HepG2 (cell line): ENCODE measurements around the gene BTBD17. TPM values are rescaled to one million over a fixed set of nuclear protein-coding genes. Genes with fewer than 3 reads are reported as not detected.

Experiments used
- ATF7-NPFF ChIP-seq: sonication (generic); formaldehyde crosslinking; IDR thresholded peaks from 2 replicates; pipeline ENCODE4 v1.8.1; 2023; ENCODE audit warnings: mild to moderate bottlenecking, low read depth, missing genetic modification reagents, moderate library complexity
- BRD4 ChIP-seq: sonication (generic); formaldehyde crosslinking; IDR thresholded peaks from 2 replicates; pipeline ENCODE4 v1.4.0; 2020; ENCODE audit warnings: missing genetic modification reagents
- ESRRA ChIP-seq: sonication (generic); formaldehyde crosslinking; IDR thresholded peaks from 2 replicates; pipeline ENCODE4 v1.5.1; 2020; ENCODE audit warnings: mild to moderate bottlenecking, low read depth, missing genetic modification reagents
- ETV5 ChIP-seq: IDR thresholded peaks from 2 replicates; pipeline ENCODE4 v1.6.1; 2018; ENCODE audit warnings: missing biosample characterization, missing genetic modification reagents, inconsistent platforms, borderline replicate concordance
- GTF3A ChIP-seq: sonication (generic); formaldehyde crosslinking; conservative IDR thresholded peaks from 2 replicates; pipeline ENCODE4 v1.4.0; 2020; ENCODE audit warnings: mild to moderate bottlenecking, missing genetic modification reagents
- HMGA1 ChIP-seq: sonication (generic); formaldehyde crosslinking; conservative IDR thresholded peaks from 2 replicates; pipeline ENCODE4 v1.4.0; 2020; ENCODE audit warnings: missing genetic modification reagents
- JDP2 ChIP-seq: sonication (generic); formaldehyde crosslinking; IDR thresholded peaks from 2 replicates; pipeline ENCODE4 v1.8.1; 2022; ENCODE audit warnings: missing genetic modification reagents, borderline replicate concordance
- MIER3 ChIP-seq: IDR thresholded peaks from 2 replicates; pipeline ENCODE4 v1.6.1; 2016; ENCODE audit warnings: missing compliant biosample characterization, borderline replicate concordance
- MIXL1 ChIP-seq: IDR thresholded peaks from 2 replicates; pipeline ENCODE4 v1.6.1; 2016
- MLLT10 ChIP-seq: sonication (generic); formaldehyde crosslinking; IDR thresholded peaks from 2 replicates; pipeline ENCODE4 v1.4.0; 2020; ENCODE audit warnings: missing genetic modification reagents
- NR1H2 ChIP-seq: sonication (generic); formaldehyde crosslinking; IDR thresholded peaks from 2 replicates; pipeline ENCODE4 v1.8.1; 2022; ENCODE audit warnings: low read depth, missing genetic modification reagents, borderline replicate concordance
- PBX3 ChIP-seq: sonication (generic); formaldehyde crosslinking; IDR thresholded peaks from 2 replicates; pipeline ENCODE4 v1.8.1; 2023; ENCODE audit warnings: missing genetic modification reagents, inconsistent platforms, borderline replicate concordance
- SIX1 ChIP-seq: sonication (generic); formaldehyde crosslinking; IDR thresholded peaks from 2 replicates; pipeline ENCODE4 v1.4.0; 2020; ENCODE audit warnings: missing genetic modification reagents, borderline replicate concordance
- SMAD3 ChIP-seq: sonication (generic); formaldehyde crosslinking; IDR thresholded peaks from 2 replicates; pipeline ENCODE4 v1.4.0; 2020; ENCODE audit warnings: missing genetic modification reagents
- THAP8 ChIP-seq: sonication (generic); formaldehyde crosslinking; IDR thresholded peaks from 2 replicates; pipeline ENCODE4 v1.5.1; 2020; ENCODE audit warnings: missing genetic modification reagents, mild to moderate bottlenecking, borderline replicate concordance
- ZFYVE20 ChIP-seq: sonication (generic); formaldehyde crosslinking; IDR thresholded peaks from 2 replicates; pipeline ENCODE4 v1.8.0; 2023; ENCODE audit warnings: low read depth, mild to moderate bottlenecking, moderate library complexity, missing genetic modification reagents, borderline replicate concordance
- ZNF12 ChIP-seq: sonication (generic); formaldehyde crosslinking; IDR thresholded peaks from 2 replicates; pipeline ENCODE4 v1.5.0; 2020; ENCODE audit warnings: missing genetic modification reagents
- ZNF251 ChIP-seq: sonication (generic); formaldehyde crosslinking; IDR thresholded peaks from 2 replicates; pipeline ENCODE4 v1.9.0; 2021; ENCODE audit warnings: mild to moderate bottlenecking, missing genetic modification reagents
- ZNF510 ChIP-seq: sonication (generic); formaldehyde crosslinking; IDR thresholded peaks from 2 replicates; pipeline ENCODE4 v1.4.0; 2020; ENCODE audit warnings: low read depth, mild to moderate bottlenecking, missing genetic modification reagents
- ZNF546 ChIP-seq: sonication (generic); formaldehyde crosslinking; conservative IDR thresholded peaks from 2 replicates; pipeline ENCODE4 v1.8.1; 2023; ENCODE audit warnings: mild to moderate bottlenecking, missing genetic modification reagents
- ZNF792 ChIP-seq: IDR thresholded peaks from 2 replicates; pipeline ENCODE4 v1.6.1; 2016
- ZSCAN21 ChIP-seq: sonication (generic); formaldehyde crosslinking; IDR thresholded peaks from 2 replicates; pipeline ENCODE4 v1.8.0; 2022; ENCODE audit warnings: mild to moderate bottlenecking, missing genetic modification reagents, moderate library complexity, borderline replicate concordance
- polyA plus RNA-seq, 8 experiments: library from polyadenylated mRNA; depleted of rRNA in 3 of 8; stranded (reverse) in 7 of 8; unstranded in 1 of 8; fragments of >200 nt; fragmentation: Illumina TruSeq in 4 of 8; extraction: Trizol in 4 of 8; gene quantifications; 2 replicates each; pipeline versions ENCODE4 v1.2.1 to v1.2.3, GENCODE V29; 2011 to 2016; ENCODE audit warnings: low read depth in 4 of 8, missing spikeins in 1 of 8, mixed read lengths in 1 of 8; ENCODE audit not compliant: insufficient read depth in 1 of 8
- total RNA-seq, 5 experiments: library from RNA; depleted of rRNA; stranded (reverse); fragments of >200 nt; fragmentation: Illumina TruSeq; extraction: Trizol; gene quantifications; 2 replicates each; pipeline ENCODE4 v1.2.3, GENCODE V29; 2016; ENCODE audit warnings: low read depth in 1 of 5
- TF ChIP-seq, protein P1 (sequence below): sonication (generic); formaldehyde crosslinking; IDR thresholded peaks from 2 replicates; pipeline ENCODE4 v1.5.0; 2020; ENCODE audit warnings: missing genetic modification reagents
- TF ChIP-seq, protein P2 (sequence below): sonication (generic); formaldehyde crosslinking; conservative IDR thresholded peaks from 2 replicates; pipeline ENCODE4 v1.5.0; 2020; ENCODE audit warnings: missing genetic modification reagents
- TF ChIP-seq, protein P3 (sequence below): sonication (generic); formaldehyde crosslinking; IDR thresholded peaks from 2 replicates; pipeline ENCODE4 v1.8.1; 2023; ENCODE audit warnings: mild to moderate bottlenecking, missing genetic modification reagents
- TF ChIP-seq, protein P4 (sequence below): sonication (generic); formaldehyde crosslinking; IDR thresholded peaks from 2 replicates; pipeline ENCODE4 v1.4.0; 2020; ENCODE audit warnings: mild to moderate bottlenecking, missing genetic modification reagents

Gene BTBD17
- total and polyA plus RNA-seq, 2 of the 13 experiments (the other 11 are each of a cell fraction or from before 2014, with no cell fraction given) = not detected

GRCh38 chr17:74354123-74354522 is 7.5 kb downstream of the BTBD17 start (continued):
- no peak for TF ChIP-seq PBX3
- no peak for TF ChIP-seq ZNF251 (CRISPR knock-in tag)
- 0 out of 2 replicates have a peak, but pooled peaks have one; percentile 26 for TF ChIP-seq SMAD3 (CRISPR knock-in tag)
- no peak for TF ChIP-seq SIX1 (CRISPR knock-in tag)
- no peak for TF ChIP-seq ZSCAN21 (CRISPR knock-in tag)
- TF ChIP-seq, protein P1, sequence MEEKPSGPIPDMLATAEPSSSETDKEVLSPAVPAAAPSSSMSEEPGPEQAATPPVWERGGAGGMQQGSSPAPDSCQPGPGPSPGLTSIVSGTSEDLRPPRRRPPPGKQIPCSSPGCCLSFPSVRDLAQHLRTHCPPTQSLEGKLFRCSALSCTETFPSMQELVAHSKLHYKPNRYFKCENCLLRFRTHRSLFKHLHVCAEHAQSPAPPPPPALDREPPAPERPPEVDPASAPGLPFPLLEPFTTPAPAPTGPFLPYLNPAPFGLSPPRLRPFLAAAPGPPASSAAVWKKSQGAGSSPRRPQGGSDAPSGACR (CRISPR knock-in tag) = no peak
- TF ChIP-seq, protein P2, sequence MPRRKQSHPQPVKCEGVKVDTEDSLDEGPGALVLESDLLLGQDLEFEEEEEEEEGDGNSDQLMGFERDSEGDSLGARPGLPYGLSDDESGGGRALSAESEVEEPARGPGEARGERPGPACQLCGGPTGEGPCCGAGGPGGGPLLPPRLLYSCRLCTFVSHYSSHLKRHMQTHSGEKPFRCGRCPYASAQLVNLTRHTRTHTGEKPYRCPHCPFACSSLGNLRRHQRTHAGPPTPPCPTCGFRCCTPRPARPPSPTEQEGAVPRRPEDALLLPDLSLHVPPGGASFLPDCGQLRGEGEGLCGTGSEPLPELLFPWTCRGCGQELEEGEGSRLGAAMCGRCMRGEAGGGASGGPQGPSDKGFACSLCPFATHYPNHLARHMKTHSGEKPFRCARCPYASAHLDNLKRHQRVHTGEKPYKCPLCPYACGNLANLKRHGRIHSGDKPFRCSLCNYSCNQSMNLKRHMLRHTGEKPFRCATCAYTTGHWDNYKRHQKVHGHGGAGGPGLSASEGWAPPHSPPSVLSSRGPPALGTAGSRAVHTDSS (CRISPR knock-in tag) = no peak
- TF ChIP-seq ZNF510 = no peak
- no peak for TF ChIP-seq ZFYVE20 (CRISPR knock-in tag)
- TF ChIP-seq MIER3 (CRISPR knock-in tag) = no peak
- no peak for TF ChIP-seq MIXL1 (CRISPR knock-in tag)
- no peak for TF ChIP-seq THAP8 (CRISPR knock-in tag)
- TF ChIP-seq HMGA1 (CRISPR knock-in tag) = no peak
- TF ChIP-seq ETV5 (CRISPR knock-in tag) = peak; percentile 30; the same call in 1 of the 2 replicates
- no peak for TF ChIP-seq ZNF546 (CRISPR knock-in tag)
- TF ChIP-seq NR1H2 (CRISPR knock-in tag) = no peak
- TF ChIP-seq ATF7-NPFF (CRISPR knock-in tag) = 0 out of 2 replicates have a peak, but pooled peaks have one; percentile 61
- no peak for TF ChIP-seq BRD4 (CRISPR knock-in tag)
- 0 out of 2 replicates have a peak, but pooled peaks have one; percentile 41 for TF ChIP-seq ZNF792 (CRISPR knock-in tag)
- TF ChIP-seq ZNF12 (CRISPR knock-in tag) = 0 out of 2 replicates have a peak, but pooled peaks have one; percentile 55
- no peak for TF ChIP-seq JDP2 (CRISPR knock-in tag)
- TF ChIP-seq ESRRA (CRISPR knock-in tag) = no peak
- TF ChIP-seq GTF3A = no peak
- TF ChIP-seq, protein P3, sequence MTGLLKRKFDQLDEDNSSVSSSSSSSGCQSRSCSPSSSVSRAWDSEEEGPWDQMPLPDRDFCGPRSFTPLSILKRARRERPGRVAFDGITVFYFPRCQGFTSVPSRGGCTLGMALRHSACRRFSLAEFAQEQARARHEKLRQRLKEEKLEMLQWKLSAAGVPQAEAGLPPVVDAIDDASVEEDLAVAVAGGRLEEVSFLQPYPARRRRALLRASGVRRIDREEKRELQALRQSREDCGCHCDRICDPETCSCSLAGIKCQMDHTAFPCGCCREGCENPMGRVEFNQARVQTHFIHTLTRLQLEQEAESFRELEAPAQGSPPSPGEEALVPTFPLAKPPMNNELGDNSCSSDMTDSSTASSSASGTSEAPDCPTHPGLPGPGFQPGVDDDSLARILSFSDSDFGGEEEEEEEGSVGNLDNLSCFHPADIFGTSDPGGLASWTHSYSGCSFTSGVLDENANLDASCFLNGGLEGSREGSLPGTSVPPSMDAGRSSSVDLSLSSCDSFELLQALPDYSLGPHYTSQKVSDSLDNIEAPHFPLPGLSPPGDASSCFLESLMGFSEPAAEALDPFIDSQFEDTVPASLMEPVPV (CRISPR knock-in tag) = peak; percentile 28; the same call in 1 of the 2 replicates
- TF ChIP-seq, protein P4, sequence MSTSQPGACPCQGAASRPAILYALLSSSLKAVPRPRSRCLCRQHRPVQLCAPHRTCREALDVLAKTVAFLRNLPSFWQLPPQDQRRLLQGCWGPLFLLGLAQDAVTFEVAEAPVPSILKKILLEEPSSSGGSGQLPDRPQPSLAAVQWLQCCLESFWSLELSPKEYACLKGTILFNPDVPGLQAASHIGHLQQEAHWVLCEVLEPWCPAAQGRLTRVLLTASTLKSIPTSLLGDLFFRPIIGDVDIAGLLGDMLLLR (CRISPR knock-in tag) = no peak
- no peak for TF ChIP-seq MLLT10 (CRISPR knock-in tag)
